ENCODE measurements around the gene AKT2.
A peak's percentile ranks its signal among the peaks of the same experiment; 100 is the strongest.
"Not testable (repeated sequence)": the region's sequence is repeated elsewhere in the genome, so short reads cannot be mapped to it uniquely, and the experiment has no call there.

The AKT2 gene

DNA sequence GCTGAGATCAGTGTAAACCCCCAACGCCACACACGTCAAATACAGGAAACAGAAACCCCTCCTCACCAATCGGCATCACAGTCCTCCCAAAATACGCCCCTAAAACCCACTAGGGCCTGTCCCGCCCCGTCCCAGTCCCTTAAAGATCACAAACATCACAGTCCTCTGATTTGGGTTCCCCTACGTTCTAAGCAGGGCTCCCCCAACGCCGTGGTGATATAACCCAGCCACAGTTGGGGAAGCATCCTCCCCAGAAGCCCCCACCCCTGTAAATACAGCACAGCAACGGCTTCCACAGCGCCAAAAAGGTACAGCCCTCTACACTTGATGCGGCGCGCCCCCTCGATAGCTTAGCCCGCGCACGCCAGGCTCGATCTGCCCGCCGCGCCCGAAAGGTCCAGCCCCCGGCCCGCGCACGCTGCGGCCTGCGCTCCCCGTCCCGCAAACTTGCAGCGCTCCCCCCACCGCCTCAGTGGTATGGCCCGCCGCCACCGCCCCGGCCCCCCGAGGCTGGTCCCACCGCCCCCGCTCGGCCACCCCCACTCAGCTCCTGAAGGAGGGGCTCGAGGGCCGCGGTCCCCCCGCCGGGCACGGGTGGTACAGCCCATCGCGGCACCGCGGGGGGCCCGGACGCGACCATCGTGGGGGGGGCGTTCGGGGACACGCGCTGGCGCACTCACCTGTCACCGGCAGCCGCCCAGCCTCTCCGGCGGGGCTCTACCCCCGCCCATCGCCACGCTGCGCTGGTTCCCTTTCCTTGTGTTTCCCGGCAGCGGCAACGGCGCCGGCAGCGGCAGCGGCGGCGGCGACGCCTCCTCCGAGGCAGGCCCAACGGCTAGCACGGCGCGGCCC, at the start of gene AKT2:
AKT2 (minus strand) TSS at position 845 of the 852 bp plus-strand sequence. CDS start 20,078 bp downstream, outside the sequence.
- DNase-seq (ENCODE audit: low read depth in 2 of 2, low spot score in 1 of 2) = peak; percentile 48 to 59

DNA sequence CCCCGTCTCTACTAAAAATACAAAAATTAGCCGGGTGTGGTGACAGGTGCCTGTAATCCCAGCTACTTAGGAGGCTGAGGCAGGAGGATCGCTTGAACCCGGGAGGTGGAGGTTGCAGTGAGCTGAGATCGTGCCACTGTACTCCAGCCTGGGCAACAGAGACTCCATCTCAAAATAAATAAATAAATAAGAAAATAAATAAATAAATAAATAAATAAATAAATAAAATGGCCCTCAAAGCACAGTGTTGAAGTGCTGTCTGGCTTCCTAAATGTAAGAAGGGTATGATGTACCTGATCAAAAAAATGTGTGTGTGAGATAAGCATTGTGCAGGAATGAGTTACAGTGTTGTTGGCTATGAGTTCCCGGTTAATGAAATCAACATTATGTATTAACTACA, 47.9 kb upstream of the AKT2 start:
- not testable (repeated sequence) for DNase-seq (ENCODE audit: low read depth in 2 of 2, low spot score in 1 of 2)

DNA sequence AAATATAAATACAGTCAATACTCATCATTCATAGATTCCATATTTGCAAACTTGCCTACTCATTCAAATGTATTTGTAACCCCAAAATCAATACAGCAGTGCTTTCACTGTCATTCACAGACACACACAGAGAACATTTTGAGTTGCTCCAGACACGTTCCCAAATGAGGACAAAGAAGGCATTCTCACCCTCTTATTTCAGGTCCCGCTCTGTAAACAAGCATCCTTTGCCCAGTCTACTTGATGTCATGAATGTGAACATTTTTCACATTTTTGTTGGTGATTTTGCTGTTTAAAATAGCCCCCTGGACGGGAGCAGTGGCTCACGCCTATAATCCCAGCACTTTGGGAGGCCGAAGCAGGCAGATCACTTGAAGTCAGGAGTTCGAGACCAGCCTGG, 47.5 kb upstream of the AKT2 start:
- DNase-seq (ENCODE audit: low read depth in 2 of 2, low spot score in 1 of 2) = no peak

DNA sequence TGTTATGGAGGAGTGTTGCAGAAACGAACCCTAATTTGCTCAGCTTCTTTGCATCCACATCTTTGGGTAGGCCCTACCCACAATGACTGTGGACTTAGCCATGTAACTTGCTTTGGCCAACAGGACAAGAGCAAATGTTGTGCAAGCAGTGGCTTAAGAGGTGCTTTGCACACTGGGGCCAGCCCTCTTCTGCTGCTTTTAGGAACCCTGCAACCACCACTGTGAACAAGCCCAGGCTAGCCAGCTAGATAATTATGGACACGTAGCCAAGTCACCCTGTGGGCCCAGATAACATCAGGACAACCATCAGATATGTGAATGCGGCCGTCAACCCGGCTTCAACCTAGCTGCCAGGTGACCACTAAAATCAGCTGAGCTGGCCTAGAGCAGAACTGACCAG, 45.9 kb upstream of the AKT2 start:
- DNase-seq (ENCODE audit: low read depth in 2 of 2, low spot score in 1 of 2) = no peak

DNA sequence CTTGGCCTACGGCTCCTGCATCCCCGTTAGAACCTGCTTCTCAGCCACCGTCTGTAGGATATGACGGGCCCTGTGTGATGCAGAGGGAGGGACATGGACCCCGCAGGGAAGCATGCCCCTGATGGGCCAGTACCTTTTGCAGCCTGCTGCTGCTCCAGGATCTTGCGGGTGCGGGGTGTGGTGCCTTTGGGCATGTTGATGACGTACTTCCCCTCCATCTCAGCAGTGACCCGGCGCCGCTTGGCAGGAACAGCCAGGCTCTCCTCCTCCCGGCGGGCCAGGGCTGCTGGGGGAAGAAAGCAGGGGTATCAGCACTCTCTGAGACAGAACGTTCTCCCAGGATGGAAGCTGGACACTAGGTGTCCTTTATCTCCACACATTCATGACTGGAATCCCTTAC, 41.1 kb upstream of the AKT2 start:
- DNase-seq (ENCODE audit: low read depth in 2 of 2, low spot score in 1 of 2) = no peak

DNA sequence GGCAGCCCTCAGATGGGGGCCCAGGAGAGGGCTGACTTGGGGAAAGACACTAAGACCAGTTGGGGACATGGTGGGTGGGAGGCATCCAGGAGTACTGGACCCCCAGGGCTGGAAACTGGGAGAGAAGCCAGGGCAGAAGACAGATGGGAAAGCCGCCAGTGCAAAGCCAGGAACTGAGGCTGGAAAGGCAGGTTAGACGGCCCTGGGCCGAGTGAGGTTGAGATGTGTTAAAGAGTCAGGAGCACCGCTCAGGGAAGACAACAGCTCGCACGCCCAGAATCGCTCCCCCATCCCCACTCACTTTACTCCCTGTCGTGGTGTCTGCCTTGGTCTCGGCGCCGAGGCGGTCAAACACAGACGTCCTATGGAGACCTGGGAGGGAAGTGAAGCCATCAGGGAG, 38.6 kb upstream of the AKT2 start:
- DNase-seq (ENCODE audit: low read depth in 2 of 2, low spot score in 1 of 2) = no peak

DNA sequence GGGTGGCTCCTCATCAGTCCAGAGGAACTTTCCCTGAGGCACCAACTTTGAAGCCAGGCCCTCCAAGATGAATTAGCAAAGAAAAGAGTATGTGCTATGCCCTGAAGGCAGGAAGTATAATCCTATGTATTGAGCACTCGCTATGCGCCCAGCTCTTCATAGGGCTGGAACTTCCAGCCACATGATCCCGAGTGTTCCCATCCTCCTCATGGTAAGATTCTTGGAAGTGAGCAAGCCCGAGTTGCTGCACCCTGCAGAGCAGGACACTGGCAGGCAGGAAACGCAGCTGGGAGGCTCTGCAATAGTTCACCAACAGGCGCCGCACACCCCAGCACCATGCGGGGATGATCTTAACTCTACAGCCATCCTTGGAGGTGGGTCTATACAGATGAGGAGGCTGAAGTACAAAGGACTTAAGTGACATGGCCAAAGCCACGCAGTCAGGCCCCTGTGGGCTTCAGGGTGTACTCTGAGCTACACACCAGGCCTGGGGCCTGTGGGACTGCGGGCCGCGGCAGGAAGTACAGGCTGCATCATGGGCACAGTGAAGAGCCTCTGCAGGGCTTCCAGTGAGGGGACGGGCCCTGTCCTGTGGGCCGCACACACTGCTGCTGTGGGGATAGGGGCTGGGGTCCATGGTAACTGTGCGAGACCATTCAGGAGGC, 37.9 kb upstream of the AKT2 start:
- no peak for DNase-seq (ENCODE audit: low read depth in 2 of 2, low spot score in 1 of 2)

DNA sequence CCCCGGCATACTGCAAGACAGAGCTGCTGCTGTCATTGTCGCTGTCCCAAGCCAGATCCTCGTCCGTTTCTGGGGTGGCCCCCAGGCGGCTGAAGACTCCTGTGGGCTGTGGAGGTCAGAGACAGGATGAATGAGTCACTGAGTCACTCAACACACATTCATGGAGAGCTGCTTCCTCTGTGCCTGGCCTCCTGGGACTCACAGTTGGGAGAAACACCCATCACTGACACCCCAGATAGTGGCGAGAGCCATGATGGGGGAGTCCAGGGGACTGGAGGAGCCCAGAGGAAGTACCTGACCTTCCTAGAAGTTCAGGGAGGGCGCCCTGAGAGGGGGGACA, 37.1 kb upstream of the AKT2 start:
- DNase-seq (ENCODE audit: low read depth in 2 of 2, low spot score in 1 of 2) = no peak

DNA sequence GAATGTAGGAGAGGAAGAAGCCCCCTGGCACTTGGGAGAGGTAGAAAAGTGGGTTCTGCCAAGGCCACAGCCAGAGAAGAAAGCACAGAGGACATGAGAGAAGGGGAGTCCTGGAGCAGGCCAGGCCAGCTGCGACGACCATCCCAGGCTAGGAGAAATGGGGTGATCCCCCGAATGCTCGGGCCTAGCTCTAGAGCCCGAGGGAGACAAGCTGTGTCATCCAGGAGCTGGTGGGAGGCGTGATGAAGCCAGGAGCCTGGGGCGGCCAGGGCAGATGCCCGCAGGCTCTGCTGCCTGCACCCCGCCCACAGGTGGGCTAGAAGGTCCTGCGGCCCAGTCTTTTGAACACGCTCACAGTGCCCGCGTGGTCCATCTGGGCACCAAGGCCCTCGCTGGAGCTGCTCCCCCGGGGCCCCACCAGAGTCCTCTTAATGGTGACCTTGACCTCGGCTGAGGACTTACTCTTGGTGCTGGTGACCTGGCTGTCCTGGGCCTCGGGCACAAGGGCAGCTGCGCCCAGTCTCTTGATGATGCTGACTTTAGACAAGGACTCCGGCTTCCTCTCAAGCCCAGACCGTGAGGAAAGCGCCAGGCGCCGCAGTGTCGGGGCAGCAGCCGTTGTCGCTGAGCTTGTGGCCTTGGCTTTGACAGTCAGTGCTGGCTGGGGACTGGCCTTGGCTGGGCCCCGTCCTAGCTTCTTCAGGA, 36.6 kb upstream of the AKT2 start:
- no peak for DNase-seq (ENCODE audit: low read depth in 2 of 2, low spot score in 1 of 2)

DNA sequence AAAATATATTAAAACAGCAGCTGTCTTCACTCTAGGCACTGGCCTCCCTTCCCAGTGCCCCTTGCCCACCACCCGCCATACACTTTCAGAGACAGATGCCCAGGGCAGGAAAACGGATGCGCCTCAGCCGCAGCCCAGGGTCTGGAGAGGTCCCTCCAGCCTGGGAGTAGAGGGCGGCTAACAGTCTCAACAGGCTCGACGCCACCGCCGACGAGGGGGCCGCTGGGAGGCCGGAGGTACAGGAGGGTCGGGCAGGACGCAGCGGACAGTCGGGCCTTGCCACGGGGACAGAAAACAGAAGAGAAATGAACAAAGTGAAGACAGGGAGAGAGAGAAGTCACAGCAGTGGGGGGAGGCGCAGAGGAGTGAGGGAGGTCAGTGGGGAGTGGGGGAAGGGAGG, 35.9 kb upstream of the AKT2 start:
- no peak for DNase-seq (ENCODE audit: low read depth in 2 of 2, low spot score in 1 of 2)

DNA sequence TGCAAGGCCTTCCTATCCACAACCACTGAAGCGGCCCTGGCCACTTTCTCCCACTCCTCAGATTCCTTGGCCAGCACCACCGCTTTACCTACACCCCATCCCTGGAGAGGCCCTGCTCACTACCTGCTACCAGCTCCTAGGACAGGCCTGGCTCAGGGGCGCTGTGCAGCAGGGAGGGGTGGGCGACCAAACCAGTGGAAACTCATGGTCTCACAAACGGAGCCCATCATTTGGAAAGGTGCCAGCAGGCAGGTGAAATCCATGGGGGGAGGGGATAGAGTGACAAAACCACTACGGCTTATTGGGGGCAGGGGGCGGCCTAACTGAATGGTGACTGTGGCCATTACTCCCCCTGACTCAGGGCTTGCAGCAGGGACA, 35.4 kb upstream of the AKT2 start:
- DNase-seq (ENCODE audit: low read depth in 2 of 2, low spot score in 1 of 2) = no peak

DNA sequence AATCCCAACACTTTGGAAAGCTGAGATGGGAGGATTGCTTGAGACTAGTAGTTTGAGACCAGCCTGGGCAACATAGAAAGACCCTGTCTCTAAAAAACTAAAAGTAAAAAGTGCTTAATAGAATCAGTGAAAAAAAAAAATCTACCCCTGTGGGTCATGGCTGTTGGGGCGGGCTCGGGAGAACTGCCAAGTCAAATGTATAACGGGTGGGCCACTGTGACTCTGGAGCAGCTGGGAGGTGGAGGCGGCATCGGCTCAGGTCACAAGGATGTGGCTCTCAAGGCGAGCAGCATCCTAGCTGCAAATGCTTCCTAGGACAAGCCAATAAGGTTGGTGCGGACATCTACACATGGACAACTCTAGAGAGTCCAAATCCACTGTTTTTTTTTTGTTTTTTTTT, 32.2 kb upstream of the AKT2 start:
- no peak for DNase-seq (ENCODE audit: low read depth in 2 of 2, low spot score in 1 of 2)

DNA sequence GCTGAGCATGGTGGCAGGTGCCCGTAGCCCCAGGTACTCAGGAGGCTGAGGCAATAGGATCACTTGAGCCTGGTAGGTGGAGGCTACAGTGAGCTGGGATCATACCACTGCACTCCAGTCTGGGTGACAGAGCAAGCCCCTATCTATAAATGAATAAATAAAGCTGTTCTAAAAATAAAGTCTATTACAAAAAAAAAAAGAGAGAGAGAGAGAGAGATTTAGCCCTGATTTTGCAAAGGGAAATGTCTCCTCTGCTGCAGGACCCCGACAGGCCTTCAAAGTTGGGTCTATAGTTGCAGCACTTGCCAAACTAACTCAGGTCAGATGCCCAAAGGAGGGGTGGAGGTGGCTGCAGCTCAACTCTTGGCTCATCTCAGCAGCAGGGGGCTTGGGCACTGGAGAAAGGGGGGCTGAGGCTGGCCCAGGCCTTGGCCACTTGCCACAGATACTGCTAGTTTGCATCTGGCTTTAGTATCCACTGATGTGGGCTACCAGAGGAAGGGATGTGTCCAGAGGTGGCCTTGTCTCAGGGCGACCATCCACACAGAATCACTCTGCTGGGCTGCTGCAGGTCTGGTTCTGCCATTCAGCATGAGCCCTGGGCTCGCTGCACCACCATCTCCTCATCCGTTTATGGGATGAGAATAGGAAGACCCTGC, 30.8 kb upstream of the AKT2 start:
- no peak for DNase-seq (ENCODE audit: low read depth in 2 of 2, low spot score in 1 of 2)

DNA sequence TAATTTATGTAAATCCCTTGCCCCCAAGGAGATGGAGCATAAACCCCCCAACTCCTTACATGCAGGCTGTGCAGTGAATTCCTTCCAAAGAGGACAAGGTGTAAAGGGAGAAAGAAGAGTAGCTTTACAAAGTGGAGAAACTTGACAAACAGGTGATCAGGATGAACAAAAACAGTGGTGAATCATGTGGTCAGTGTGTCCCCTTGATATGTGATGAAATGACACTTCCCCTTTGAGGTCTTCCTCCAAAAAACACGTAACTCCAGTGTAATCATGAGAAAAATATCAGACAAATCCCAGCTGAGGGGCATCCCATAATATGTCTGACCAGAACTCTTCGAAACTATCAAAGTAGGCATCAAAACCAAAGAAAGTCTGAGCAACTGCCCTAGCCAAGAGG, 29.5 kb upstream of the AKT2 start:
- DNase-seq (ENCODE audit: low read depth in 2 of 2, low spot score in 1 of 2) = no peak

DNA sequence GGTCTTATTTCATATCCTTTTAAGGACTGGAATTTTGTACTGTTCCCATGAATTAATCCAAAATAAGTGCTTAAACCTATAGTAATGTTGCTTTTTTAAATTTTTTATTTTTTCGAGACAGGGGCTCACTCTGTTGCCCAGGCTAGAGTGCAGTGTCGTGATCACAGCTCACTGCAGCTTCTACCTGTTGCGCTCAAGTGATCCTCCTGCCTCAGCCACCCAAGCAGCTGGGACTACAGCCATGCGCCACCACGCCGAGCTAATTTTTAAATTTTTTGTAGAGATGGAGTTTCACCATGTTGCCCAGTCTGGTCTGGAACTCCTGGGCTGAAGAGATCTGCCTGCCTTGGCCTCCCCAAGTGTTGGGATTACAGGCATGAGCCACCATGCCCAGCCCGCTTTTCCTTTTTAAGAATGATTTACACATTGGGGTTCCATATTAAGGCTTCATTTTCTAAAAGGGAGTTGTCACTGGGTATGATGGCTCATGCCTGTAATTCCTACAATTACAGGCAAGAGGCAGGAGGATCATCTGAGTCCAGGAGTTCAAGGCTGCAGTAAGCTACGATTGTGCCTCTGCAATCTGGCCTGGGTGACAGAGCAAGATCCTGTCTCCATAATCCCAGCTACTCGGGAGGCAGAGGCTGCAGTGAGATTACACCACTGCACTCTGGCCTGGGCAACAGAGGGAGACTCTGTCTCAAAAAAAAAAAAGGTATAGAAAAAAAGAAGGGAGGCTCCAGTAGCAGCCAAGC, 28.3 kb upstream of the AKT2 start:
- no peak for DNase-seq (ENCODE audit: low read depth in 2 of 2, low spot score in 1 of 2)

DNA sequence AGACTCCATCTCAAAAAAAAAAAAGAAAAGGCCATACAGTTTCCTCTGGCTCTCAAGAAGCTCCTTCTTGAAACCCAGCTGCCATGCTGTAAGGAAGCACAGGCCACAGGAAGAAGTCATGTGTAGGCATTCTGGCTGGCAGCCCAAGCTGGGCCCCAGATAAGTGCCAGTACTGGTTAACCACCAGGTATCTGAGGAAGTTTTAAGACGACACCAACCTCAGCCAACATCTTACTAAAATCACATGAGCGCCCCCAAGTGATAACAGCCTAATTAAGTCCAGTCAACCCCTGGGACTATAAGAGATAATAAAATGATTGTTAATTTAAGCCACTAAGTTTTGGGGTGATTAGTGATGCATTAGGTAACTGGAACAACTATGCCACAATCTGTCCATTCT, 27.4 kb upstream of the AKT2 start:
- no peak for DNase-seq (ENCODE audit: low read depth in 2 of 2, low spot score in 1 of 2)

DNA sequence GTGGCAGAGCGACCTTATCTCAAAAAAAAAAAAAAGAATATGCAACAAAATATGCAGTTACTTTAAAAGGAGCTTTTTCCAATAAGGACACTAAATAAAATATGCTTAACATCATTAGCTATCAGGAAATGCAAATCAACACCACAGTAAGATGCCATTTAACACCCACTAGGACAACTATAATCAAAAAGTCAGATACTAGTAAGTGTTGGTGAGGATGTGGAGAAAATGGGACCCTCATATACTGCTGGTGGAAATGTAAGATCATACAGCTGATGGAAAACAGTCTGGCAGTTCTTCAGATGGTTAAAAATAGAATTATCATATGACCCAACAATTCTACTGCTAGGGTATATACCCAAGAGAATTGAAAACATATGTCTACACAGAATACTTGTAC, 24.5 kb upstream of the AKT2 start:
- no peak for DNase-seq (ENCODE audit: low read depth in 2 of 2, low spot score in 1 of 2)

DNA sequence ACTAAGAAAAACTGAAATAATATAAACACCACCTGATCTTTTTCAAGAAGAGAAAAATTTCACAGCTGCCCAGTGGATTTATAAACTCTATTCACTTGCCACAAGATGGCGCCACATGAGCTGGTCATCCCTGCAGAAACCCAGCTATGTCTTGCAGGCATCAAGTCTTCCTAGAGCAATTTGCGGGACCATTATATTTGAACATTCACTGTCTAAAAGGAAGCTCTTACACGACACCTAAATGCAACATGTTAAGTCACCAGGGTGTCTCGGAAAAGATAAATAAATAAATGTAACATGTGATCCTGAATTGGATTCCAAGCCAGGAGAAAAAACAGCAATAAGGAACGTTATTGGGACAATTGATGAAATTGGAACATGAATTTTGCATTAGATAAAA, 20.3 kb upstream of the AKT2 start:
- peak; percentile 38 to 50 for DNase-seq (ENCODE audit: low read depth in 2 of 2, low spot score in 1 of 2)

DNA sequence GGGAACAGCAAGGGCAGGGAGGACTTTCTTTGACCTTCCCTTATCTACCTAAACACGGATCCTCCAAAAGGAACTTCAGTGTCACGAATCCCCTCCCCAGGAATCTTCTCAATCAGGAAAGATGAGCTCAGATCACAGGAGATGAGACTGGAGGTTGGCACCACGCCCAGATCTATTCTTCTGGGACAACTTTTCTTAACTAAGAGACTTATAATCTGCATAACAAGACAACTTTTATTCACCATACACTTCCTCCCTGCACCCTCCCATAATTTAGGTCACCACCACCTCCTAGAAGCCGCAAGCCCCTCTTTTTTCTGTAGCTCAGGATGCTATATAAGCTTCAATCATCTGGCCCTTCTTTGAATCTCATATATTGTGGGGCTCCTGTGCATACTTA, 19.2 kb upstream of the AKT2 start:
- DNase-seq (ENCODE audit: low read depth in 2 of 2, low spot score in 1 of 2) = no peak

DNA sequence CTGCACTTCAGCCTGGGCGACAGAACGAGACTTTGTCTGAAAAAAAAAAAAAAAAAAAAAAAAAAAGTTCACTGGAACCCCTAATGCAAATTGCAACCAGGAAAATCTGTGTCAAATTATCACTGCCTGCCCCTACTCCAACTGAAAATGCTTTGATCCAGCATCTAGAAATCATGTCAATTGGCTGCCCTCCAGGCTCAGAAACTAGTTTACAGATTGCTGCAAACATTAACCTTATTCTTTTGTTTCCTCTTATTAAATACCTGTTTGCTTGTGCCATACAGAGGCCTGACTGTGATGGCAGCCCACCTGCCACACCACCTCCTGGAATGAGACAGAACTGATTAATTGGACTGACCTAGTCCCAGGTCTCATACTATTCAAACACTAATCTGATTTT, 18.6 kb upstream of the AKT2 start:
- DNase-seq (ENCODE audit: low read depth in 2 of 2, low spot score in 1 of 2) = no peak
